SK-N-SH (cell line): ENCODE data around the gene HUWE1. TPM values are rescaled to one million over a fixed set of nuclear protein-coding genes. Genes with fewer than 3 reads are reported as not detected.
"Not testable (repeated sequence)": the region's sequence is repeated elsewhere in the genome, so short reads cannot be mapped to it uniquely, and the experiment has no call there.

Source experiments
- CTCF ChIA-PET: fragments of 300-600, 350-600 bp; formaldehyde crosslinking; extraction: SDS; loops from one replicate; lab custom pipeline; 2021; lab: Yijun Ruan, JAX
- POLR2A ChIA-PET: fragments of 350-600 bp; sonication (Branson Sonifier 250); formaldehyde crosslinking; extraction: SDS; loops from one replicate; lab custom pipeline; 2020; ENCODE audit warnings: antibody characterized with exemption, inconsistent platforms; lab: Yijun Ruan, JAX
- DNase-seq: peaks from one replicate; pipeline ENCODE4 v3.0.0; 2012
- H2AFZ ChIP-seq: fragments of 200-600 bp; sonication (generic); 2 replicates; pipeline ENCODE4 v1.8.1; 2016; ENCODE audit warnings: antibody characterized with exemption, mild to moderate bottlenecking, low read depth
- H3F3A ChIP-seq: fragments of 200-600 bp; sonication (generic); replicated peaks from 2 replicates; pipeline ENCODE3; 2016; ENCODE audit warnings: antibody characterized with exemption, mild to moderate bottlenecking; ENCODE audit not compliant: insufficient read depth
- H3K27ac ChIP-seq, 2 experiments: fragments of 200-500 bp in 1 of 2; fragments of 200-600 bp in 1 of 2; sonication (Bioruptor generic) in 1 of 2; sonication (generic), shearing (Covaris generic) in 1 of 2; 2 replicates each; pipeline versions ENCODE4 v1.5.1 to v1.6.1; 2014 to 2016; ENCODE audit warnings: low read depth in 2 of 2, inconsistent platforms in 1 of 2, low read length in 1 of 2, mild to moderate bottlenecking in 1 of 2, mixed read lengths in 1 of 2
- H3K27me3 ChIP-seq: fragments of 200-600 bp; sonication (generic), shearing (Covaris generic); 2 replicates; pipeline ENCODE4 v1.6.1; 2016; ENCODE audit warnings: mixed run types; ENCODE audit not compliant: insufficient read depth
- H3K36me3 ChIP-seq, 2 experiments: fragments of 200-500 bp in 1 of 2; fragments of 200-600 bp in 1 of 2; sonication (Bioruptor generic) in 1 of 2; sonication (generic) in 1 of 2; replicated peaks in 1 of 2; 2 replicates each; pipeline versions ENCODE3 to v1.5.1; 2014 to 2016; ENCODE audit warnings: low read length in 1 of 2, mild to moderate bottlenecking in 1 of 2; ENCODE audit not compliant: insufficient read depth in 2 of 2, control insufficient read depth in 1 of 2
- H3K4me1 ChIP-seq, 2 experiments: fragments of 200-500 bp in 1 of 2; fragments of 200-600 bp in 1 of 2; sonication (Bioruptor generic) in 1 of 2; sonication (generic), shearing (Covaris generic) in 1 of 2; 2 replicates each; pipeline versions ENCODE4 v1.5.1 to v1.6.1; 2014 to 2016; ENCODE audit warnings: low read depth in 1 of 2, low read length in 1 of 2, mixed run types in 1 of 2; ENCODE audit not compliant: insufficient read depth in 2 of 2, control insufficient read depth in 1 of 2
- H3K4me2 ChIP-seq: fragments of 200-600 bp; sonication (generic), shearing (Covaris generic); 2 replicates; pipeline ENCODE4 v1.6.1; 2017; ENCODE audit warnings: mixed run types
- H3K4me3 ChIP-seq, 2 experiments: fragments of 200-500 bp in 1 of 2; fragments of 200-600 bp in 1 of 2; sonication (Bioruptor generic) in 1 of 2; sonication (generic), shearing (Covaris generic) in 1 of 2; 2 replicates each; pipeline versions ENCODE4 v1.5.1 to v1.8.1; 2014 to 2016; ENCODE audit warnings: low read depth in 2 of 2, inconsistent platforms in 1 of 2, low read length in 1 of 2, mild to moderate bottlenecking in 1 of 2, mixed read lengths in 1 of 2, moderate library complexity in 1 of 2
- H3K79me2 ChIP-seq: fragments of 200-600 bp; sonication (generic); 2 replicates; pipeline ENCODE4 v1.8.1; 2017; ENCODE audit warnings: mild to moderate bottlenecking; ENCODE audit not compliant: insufficient read depth
- H3K9ac ChIP-seq: fragments of 200-600 bp; sonication (generic); 2 replicates; pipeline ENCODE4 v1.6.1; 2017; ENCODE audit warnings: mixed run types
- H3K9me2 ChIP-seq: fragments of 200-600 bp; sonication (generic); 2 replicates; pipeline ENCODE4 v1.6.1; 2017; ENCODE audit warnings: mixed run types
- H3K9me3 ChIP-seq: fragments of 200-600 bp; sonication (generic); 2 replicates; pipeline ENCODE4 v1.6.1; 2017; ENCODE audit warnings: mixed run types, mild to moderate bottlenecking, moderate library complexity
- H4K20me1 ChIP-seq: fragments of 200-600 bp; sonication (generic); 2 replicates; pipeline ENCODE4 v1.6.1; 2017; ENCODE audit warnings: mild to moderate bottlenecking, mixed run types; ENCODE audit not compliant: insufficient read depth
- CTCF ChIP-seq: fragments of 200-600 bp; sonication (generic); IDR thresholded peaks from 2 replicates; pipeline ENCODE4 v1.6.1; 2017; ENCODE audit warnings: antibody characterized with exemption, mild to moderate bottlenecking, moderate library complexity
- EZH2phosphoT487 ChIP-seq: fragments of 200-600 bp; sonication (generic); IDR thresholded peaks from 2 replicates; pipeline ENCODE4 v1.6.1; 2017; ENCODE audit warnings: low read depth, mixed run types, mild to moderate bottlenecking, antibody characterized with exemption, moderate library complexity, borderline replicate concordance
- FOSL2 ChIP-seq: IDR thresholded peaks from 2 replicates; pipeline ENCODE4 v1.4.0; 2012; ENCODE audit warnings: low read depth, mild to moderate bottlenecking, moderate library complexity, borderline replicate concordance
- FOXM1 ChIP-seq: IDR thresholded peaks from 2 replicates; pipeline ENCODE4 v1.4.0; 2012; ENCODE audit warnings: low read depth, mild to moderate bottlenecking
- PBX3 ChIP-seq: IDR thresholded peaks from 2 replicates; pipeline ENCODE4; 2012
- TEAD4 ChIP-seq: IDR thresholded peaks from 2 replicates; pipeline ENCODE4 v1.4.0; 2012; ENCODE audit warnings: mild to moderate bottlenecking, borderline replicate concordance; ENCODE audit not compliant: insufficient read depth
- USF1 ChIP-seq: IDR thresholded peaks from 2 replicates; pipeline ENCODE4 v1.4.0; 2012; ENCODE audit warnings: low read depth, borderline replicate concordance
- USF2 ChIP-seq: fragments of 150-350 bp; IDR thresholded peaks from 2 replicates; pipeline ENCODE4 v1.6.1; 2017; ENCODE audit warnings: antibody characterized with exemption, low read length, low read depth, borderline replicate concordance
- WGBS: methylation state at CpG from one replicate; pipeline ENCODE4 v1.1.6; 2017; ENCODE audit warnings: low lambda C conversion rate; 5-methylcytosine and 5-hydroxymethylcytosine counted together
- polyA plus RNA-seq, 3 experiments: library from polyadenylated mRNA; depleted of rRNA; stranded (reverse); fragments of >200 nt; gene quantifications; 2 replicates each; pipeline ENCODE4 v1.2.3, GENCODE V29; 2012

HUWE1 gene
- polyA plus RNA-seq, 1 of the 3 experiments (the other 2 are of a cell fraction) = 43.4 TPM

GRCh38 chrX:53538781-53539180 lies 147.7 kb downstream of the HUWE1 start:
- peaks cover 30 to 48% of the 10 kb centered on the region in 2 experiments for H3K36me3 ChIP-seq

GRCh38 chrX:53531255-53531966 lies 155.1 kb downstream of the HUWE1 start:
- H3K9me2 ChIP-seq, H3K4me1 ChIP-seq, H3K9ac ChIP-seq, H2AFZ ChIP-seq, H3K9me3 ChIP-seq, H3F3A ChIP-seq, H3K4me3 ChIP-seq, H3K79me2 ChIP-seq, CTCF ChIA-PET, H3K27me3 ChIP-seq, DNase-seq, H4K20me1 ChIP-seq, H3K4me2 ChIP-seq, H3K27ac ChIP-seq: not testable (repeated sequence)
- POLR2A ChIA-PET = interaction anchor here (0.6 kb wide), 1 partner anchor 96 kb away, joined by 3 read pairs; no protein-coding TSS in a partner anchor
- H3K36me3 ChIP-seq = peaks cover 9 to 25% of the 10 kb centered on the region in 2 experiments
- 55% methylated on average over 18 of the region's 21 CpGs for WGBS

More at GRCh38 chrX:53538781-53539180, 147.7 kb downstream of the HUWE1 start:
- H4K20me1 ChIP-seq = no peaks in the 10 kb centered on the region
- peaks cover 3% of the 10 kb centered on the region; the same call in 1 of the 2 replicates for H3K27me3 ChIP-seq
- CTCF ChIA-PET = no interaction called here
- H3K9me2 ChIP-seq = no peaks in the 10 kb centered on the region
- POLR2A ChIA-PET = no interaction called here
- WGBS = 46% methylated on average over 8 of the region's 8 CpGs
- H3K9ac ChIP-seq = no peak overlapping the region
- no peak for DNase-seq
- TF ChIP-seq TEAD4 (no peak), USF1 (no peak), FOSL2 (no peak), FOXM1 (no peak), PBX3 (no peak), USF2 (no peak), EZH2phosphoT487 (no peak), CTCF (no peak)
- H2AFZ ChIP-seq = no peak overlapping the region
- H3K27ac ChIP-seq = no peak overlapping the region
- no peaks in the 10 kb centered on the region for H3F3A ChIP-seq
- no peak overlapping the region for H3K4me2 ChIP-seq
- no peaks in the 10 kb centered on the region for H3K79me2 ChIP-seq
- no peaks in the 10 kb centered on the region for H3K9me3 ChIP-seq
- no peak overlapping the region for H3K4me3 ChIP-seq
- H3K4me1 ChIP-seq = no peaks in the 10 kb centered on the region
